Hindlimb muscle (tissue), 1 donor: Measurements from ENCODE around the gene CTCFL. TPM values are rescaled to one million over a fixed set of nuclear protein-coding genes. Genes with fewer than 3 reads are reported as not detected.

Source experiments
- DNase-seq: peaks from one replicate; pipeline ENCODE4 v3.0.0-alpha.2; 2013
- polyA plus RNA-seq: library from polyadenylated mRNA; unstranded; fragments of 120-200 nt; gene quantifications from one replicate; pipeline ENCODE4 v1.2.1, GENCODE V29; 2013; ENCODE audit not compliant: insufficient read length

The CTCFL gene
- polyA plus RNA-seq, 1 donor, result 0.21 TPM

GRCh38 chr20:57559658-57560553, 35.0 kb upstream of the CTCFL start:
- DNase-seq, result no peak

- no peak for DNase-seq
Measured at GRCh38 chr20:57559289-57559634, 34.3 kb upstream of the CTCFL start.

- DNase-seq, result no peak
Measured at GRCh38 chr20:57558614-57559288, 33.8 kb upstream of the CTCFL start.

GRCh38 chr20:57557926-57558613, 33.1 kb upstream of the CTCFL start:
- DNase-seq, result no peak

- DNase-seq, result no peak
Measured at GRCh38 chr20:57556980-57557274, 32.0 kb upstream of the CTCFL start.

- DNase-seq, result no peak
Measured at GRCh38 chr20:57555457-57556184, 30.7 kb upstream of the CTCFL start.

- no peak for DNase-seq
Measured at GRCh38 chr20:57553376-57554018, 28.6 kb upstream of the CTCFL start.

- DNase-seq, result no peak
Measured at GRCh38 chr20:57552471-57552870, 27.5 kb upstream of the CTCFL start.

- no peak for DNase-seq
Measured at GRCh38 chr20:57548177-57549058, 23.5 kb upstream of the CTCFL start.

- no peak for DNase-seq
Measured at GRCh38 chr20:57546956-57547649, 22.2 kb upstream of the CTCFL start.

GRCh38 chr20:57545927-57546662, 21.2 kb upstream of the CTCFL start:
- no peak for DNase-seq

GRCh38 chr20:57544838-57545564, 20.1 kb upstream of the CTCFL start:
- no peak for DNase-seq

GRCh38 chr20:57543754-57544153, 18.8 kb upstream of the CTCFL start:
- no peak for DNase-seq

- no peak for DNase-seq
Measured at GRCh38 chr20:57540890-57541580, 16.1 kb upstream of the CTCFL start.

GRCh38 chr20:57539889-57540288, 14.9 kb upstream of the CTCFL start:
- DNase-seq, result no peak

GRCh38 chr20:57537822-57538221, 12.9 kb upstream of the CTCFL start:
- no peak for DNase-seq

GRCh38 chr20:57536771-57537724, 12.1 kb upstream of the CTCFL start:
- no peak for DNase-seq
